HL-60/S4 (cell line): ENCODE results near the gene WFDC5.

Source experiments
- in situ Hi-C: fragments of 300-500 bp; cut with MboI; formaldehyde crosslinking; loops from 2 replicates; pipeline ENCODE4 v1.14.3; 2022; ENCODE audit warnings: low sequenced_read_pairs

The WFDC5 gene

DNA sequence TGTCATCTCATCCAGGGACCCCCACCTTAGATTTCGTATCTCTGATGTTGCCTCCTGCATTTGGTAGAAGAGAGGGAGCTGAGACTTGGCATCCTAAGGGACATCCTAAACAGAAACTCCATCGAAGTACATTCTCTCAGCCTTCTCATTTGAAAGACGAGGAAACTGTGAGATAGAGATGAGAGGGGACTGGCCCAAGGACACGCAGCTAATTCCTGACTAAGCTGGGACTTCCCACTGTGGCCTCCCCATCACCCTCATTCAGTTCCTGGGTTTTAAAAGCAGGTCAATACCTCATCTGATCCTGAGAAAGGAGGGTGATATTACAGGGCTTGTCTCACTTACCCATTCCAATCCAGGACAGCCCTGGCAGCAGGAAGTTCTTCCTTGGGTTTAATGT is 855 bp upstream of the WFDC5 start:
- in situ Hi-C loops, result no loop called here

DNA sequence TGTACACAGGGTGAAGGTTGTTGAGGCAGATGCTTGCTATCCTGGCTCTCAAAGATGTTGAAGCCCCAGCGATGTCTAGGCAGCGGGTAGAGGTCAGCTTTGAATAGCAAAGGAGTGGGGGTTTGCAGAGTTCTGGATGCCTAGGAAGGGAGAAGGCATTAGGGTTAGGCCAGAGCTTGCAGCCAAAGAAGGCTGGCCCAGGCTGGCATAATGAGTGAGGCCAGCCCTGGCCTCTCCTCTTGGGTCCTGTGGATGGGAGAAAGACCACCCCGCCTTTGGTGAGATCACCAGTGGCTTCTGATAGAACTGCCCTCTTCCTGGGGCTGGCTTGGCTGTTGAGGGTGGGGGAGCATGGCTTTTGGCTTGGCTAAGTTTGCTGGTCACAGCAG is 406 bp upstream of the WFDC5 start:
- in situ Hi-C loops, result no loop called here

DNA sequence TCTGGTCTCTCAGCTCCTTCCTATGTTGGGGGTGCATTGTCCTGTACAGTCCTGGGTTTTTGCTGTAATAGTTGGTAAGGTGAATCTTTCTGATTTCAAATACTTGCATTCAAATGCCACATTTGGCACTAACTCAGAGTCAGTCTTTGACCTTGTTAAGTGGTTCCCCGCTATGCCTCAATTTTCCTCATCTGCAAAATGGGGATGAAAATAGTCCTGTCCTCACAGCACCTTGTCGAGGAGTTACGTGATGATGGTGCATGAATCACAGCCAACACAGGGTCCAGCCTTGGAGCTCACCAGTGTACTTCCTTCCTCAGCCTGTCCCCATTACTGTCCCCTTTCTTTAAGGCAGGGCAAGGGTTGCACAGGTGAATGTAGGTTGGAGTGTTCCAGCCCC is 1.1 kb downstream of the WFDC5 start:
- in situ Hi-C loops, result no loop called here

DNA sequence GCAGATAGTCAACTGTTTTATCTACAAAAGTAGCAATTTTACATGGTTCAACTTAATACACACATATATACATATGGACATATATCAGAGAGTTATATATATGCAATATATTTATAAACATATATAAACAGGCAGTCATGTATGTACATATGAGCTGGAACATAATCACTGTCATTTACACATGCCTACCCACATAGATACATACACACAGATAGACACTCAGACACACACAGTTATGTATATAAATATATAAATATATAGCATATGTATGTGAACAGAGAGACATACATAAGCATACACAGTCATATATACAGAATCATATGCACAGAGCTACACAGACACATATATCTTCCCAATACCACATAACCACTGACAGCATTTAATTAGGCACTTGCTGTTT is 2.2 kb downstream of the WFDC5 start:
- in situ Hi-C loops, result no loop called here

DNA sequence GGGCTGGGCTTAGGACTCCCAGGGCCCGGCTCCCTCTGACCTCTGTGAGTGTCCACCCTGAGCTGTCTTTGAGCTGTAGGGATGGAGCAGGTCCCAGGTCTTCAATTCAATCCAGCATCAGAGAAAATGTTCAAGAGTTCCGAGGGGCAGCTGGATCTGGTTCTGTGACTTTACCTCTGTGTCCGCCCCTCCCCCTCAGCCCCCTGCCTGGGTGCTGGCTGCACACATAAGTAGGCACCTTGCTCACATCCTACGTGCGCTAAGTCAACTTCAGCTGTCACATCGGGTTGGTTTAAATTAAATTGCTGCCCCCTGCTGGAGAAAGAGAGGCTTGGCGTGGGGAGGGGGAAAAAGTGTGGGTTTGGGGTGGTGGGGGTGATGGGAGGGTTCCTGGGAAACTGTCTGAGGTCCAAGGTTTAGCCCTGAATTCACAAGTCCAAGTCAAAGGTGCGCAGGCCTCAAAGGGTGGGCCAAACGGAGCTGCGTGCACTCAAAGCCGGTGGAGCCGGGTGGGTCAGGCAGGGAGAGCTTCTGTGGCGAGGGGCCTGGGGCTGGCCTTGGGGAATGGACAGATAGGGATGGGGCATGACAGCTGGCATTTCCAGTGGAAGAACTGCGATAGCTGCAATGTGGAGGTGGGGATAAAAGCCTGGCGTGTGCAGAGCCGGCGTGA is 3.0 kb downstream of the WFDC5 start:
- in situ Hi-C loops, result no loop called here

DNA sequence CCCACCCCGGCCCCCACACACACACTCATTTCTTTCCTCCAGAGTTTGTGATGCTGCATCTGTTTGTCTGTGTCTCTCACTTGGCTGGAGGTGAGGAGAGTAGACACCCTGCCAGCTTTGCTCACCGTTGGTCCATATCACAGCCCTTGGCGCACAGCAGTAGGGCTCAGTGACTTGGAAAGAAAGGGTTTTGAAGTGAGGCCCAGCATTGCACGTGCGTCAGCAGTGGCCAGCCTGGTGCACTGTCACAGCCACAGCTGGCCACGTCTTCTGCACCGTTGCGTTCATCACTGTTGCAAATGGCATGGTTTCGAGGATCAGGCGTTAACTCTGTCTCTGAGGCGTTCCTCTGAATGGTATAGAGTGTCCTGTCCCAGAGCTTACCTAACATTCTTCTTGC is 3.7 kb downstream of the WFDC5 start:
- in situ Hi-C loops, result no loop called here

DNA sequence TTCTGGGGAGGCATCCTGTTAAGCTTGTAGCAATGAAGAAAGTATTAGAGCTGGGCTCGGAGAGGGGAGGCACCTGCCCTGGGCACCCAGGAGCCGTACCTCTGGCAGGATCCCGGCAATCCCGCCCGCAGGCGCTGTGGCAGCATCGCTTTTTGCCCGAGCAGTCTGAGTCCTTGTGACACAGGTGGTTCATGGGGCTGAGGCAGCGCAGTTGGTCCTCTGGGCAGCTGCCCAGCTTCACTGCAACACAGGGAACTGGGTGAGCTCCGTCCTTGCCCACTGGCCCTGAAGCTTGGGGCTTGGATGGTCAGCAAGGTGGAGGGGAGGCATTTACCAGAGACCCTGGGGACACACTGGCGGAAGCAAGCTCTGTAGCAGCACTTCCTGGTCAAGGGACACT is 4.7 kb downstream of the WFDC5 start:
- in situ Hi-C loops, result no loop called here

DNA sequence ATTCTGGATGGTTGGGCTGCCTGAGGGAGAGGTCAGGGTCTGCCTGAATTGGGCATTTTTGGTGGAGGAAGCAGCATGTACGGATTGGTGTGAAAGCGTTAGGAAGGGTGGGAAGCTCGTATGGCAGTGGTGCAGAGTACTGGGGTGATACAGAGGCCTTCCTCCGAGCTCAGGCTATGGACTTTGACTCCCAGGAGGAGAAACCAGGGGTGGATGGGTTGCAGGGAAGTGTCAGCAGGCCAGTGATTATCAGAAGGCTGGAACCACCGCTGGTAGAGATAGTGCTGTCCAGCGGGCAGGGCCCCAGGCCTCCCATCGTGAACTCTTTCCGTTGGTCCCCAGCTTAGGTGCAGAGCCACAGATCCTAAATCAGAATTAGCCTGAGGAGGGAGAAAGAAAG is 5.3 kb downstream of the WFDC5 start:
- in situ Hi-C loops, result no loop called here

DNA sequence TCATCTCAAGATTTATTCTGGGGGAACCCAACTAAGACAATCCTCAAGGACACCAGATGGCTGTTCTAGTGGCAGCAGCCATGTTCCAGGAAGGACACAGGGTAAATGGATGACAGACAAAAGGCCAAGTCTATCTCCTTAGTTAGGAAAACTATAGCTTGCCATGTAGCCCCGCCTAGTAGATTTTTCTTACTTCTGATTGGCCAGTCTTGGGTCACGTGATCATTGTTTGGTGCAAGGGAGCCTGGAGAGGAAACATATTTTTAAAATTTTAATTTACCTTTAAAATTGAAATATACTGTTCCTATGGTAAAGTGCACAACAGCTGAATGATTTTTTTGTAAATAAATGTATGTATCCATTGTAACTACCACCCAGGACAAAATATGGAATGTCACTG is 9.7 kb downstream of the WFDC5 start:
- in situ Hi-C loops, result no loop called here

DNA sequence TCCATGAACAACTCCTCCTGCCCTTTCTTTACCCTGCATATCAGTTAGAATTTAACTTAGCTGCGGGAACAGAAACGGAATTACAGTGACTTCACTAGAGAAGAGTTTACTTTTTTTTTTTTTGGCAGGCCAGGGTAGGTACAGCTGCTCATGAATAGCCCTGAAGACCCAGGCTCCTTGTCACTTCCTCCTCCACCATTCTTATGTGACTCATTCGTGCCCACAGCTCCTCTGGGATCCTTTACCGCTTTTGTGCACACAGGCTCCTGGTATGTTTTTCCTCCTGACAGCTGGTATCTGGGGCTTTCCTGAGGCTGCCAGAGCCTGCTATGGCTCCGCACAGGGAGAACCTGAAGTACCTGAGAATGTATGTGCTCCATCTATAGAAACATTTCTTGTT is 10.2 kb downstream of the WFDC5 start:
- in situ Hi-C loops, result no loop called here

DNA sequence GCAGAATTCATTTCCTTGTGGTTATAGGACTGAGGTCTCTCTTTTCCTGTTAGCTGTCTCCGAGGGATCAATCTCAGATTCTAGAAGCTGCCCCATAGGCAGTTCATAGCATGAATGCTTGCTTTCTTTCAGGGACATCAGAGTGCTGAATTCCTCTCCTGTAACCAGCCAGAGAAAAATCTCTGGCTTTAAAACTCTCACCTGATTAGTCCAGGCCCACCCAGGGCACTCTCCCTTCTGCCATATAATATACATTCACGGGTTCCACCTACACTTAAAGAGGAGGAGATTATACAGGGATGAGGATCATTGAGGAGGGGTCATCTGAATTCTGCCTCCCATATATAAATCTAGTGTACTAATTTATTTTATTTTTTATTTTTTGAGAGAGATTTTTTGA is 11.9 kb downstream of the WFDC5 start:
- in situ Hi-C loops, result no loop called here

DNA sequence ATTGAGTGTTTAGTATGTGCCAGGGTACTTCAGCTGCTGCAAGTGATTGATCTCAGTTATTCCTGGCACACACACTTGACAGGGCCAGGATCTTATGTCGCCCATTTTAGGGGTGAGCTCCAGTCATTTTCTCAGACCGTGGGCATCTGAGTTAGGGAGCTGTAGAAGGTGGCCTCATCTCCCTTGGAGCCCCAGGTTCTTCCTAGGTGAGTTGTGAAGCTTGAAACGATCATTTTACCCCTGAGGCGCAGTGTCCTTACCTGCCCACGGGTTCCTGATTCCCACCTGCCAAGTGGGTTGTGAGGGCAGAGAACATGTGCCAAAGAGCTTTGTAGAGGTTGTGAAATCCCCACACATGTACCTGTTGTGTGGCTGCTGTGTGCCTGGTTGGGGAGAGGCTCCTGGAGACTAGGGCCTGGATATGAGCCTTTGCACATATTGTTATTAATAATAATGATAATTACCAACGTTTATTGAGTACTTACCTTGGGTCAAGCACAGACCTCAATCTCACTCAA is 13.6 kb downstream of the WFDC5 start:
- in situ Hi-C loops, result no loop called here

DNA sequence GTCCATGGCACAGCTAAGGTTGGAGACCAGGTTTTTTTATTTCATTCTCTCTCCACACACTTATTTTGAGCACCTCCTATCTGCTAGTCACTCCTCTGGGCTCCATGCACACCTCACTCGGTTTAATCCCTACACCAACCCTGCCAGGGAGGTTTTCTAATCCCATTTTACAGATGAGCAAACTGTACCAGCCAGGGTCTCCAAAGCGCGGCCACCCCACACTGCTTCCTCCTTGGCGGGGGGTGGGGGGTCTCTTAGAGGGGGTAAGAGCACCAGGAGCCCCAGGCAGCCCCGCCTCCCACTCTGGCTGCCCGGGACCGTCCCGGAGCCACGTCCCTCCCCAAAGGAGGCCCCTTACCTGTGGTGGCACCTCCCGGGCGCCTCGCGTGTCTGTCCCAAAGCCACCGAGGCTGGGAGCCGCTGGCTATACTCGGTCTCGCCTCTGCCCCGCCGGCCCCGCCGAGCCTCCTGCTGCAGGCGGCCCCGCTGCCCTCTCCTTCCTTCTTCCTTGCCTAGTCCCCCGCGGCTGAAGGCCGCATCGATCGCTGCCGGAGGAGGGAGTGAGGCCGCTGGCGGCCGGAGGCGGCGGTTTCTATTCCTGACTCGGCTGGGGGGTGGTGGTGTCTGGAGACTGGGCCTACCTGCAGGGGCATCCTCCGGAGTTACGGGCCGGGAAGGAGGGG is 14.3 kb downstream of the WFDC5 start, which contains the start of gene KCNS1:
Gene KCNS1, minus strand, starts transcription at position 565 of the 683 bp plus-strand sequence. CDS start 1,891 bp downstream, outside the sequence.
- in situ Hi-C loops, result no loop called here

DNA sequence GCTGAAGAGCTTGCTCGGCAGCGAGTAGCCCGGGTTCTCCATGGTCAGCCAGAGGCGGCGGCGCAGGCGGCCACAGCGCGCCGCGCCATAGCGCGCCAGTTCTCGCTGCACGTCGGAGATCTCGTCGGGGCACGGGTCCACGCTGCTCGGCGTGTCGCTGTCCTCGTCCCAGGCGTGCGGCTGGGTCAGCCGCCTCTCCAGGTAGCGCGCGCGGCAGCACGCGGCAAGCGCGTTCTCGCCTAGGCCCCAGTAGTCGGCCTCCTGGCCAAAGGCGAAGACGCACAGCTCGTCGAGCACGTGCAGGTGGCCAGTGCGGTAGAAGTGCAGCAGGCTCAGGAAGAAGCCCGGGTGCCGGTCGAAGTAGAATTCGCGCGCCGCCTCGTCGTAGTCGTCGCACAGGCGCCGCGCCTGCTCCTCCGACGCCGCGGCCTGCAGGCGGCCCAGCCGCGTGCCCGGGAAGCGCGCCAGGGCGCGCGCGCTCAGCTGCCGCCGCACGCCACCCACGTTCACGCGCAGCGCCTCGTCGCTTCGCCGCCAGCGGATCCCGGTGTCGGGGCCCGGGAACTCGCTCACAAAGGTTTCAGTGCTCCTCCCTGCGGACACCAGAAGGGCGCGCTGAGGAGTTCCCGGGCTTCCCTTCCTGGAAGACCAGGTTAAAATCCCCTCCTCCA is 16.7 kb downstream of the WFDC5 start:
- in situ Hi-C loops, result no loop called here

DNA sequence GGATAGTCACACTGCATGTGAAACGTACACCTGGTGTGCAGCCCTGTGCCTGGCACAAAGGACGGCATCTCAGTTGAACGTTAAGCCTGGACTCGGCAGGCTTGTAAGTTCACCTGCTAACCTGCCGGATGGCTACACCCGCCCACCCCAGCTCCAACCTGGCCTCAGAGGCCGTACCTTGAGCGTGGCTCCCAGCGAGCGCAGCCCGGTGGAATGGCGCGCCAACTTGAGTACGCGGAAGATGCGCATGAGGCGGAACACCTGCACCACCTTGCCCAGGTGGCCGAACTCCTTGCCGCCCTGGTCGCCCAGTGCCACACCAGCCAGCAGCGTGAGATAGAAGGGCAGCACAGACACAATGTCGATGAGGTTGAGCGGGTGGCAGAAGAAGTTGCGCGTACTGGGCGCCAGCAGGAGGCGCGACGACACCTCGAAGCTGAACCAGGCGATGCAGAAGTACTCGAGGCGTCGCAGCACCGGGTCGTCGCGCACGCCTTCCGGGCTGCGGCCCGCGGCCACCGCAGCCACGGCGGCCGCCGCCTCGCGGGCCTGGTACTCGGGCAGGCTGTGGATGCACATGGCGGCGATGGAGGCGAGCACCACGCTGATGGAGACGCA is 17.4 kb downstream of the WFDC5 start:
- in situ Hi-C loops, result no loop called here

DNA sequence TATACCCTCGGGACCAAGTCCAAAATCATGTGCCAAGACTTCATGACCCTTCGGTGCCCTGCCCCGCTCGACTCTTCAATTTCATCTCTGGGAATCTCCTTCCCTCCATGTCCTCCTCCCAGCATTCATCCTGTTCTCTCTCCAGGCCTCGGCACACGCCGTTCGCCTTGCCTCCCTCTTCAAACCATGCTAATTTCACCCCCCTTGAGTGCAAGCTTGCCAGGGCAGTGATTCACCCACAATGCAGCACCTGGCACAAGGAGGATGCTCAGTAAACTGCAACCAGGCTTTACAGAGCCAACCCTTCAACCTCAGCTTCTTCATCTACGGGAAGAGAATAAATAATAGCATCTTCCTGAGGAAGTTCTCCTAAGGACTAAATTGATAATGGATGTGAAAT is 18.2 kb downstream of the WFDC5 start:
- in situ Hi-C loops, result no loop called here

DNA sequence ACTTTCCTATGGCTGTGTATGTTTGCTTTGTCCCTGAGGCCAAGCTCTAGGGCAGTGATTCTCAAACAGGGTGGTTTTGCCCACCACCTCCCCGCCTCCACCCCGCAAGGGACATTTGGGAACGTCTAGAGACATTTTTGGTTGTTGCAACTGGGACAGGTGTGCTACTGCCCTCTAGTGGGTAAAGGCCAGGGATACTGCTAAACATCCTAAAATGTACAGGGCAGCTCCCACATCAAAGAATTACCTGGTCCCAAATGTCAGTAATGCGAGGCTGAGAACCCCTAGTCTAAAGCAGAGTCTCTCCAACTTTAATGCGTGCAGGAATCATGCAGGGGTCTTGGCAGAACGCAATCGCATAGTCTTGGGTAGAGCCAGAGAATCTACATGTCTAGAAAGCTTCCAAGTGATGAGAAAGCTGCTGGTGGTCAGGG is 19.2 kb downstream of the WFDC5 start:
- in situ Hi-C loops, result no loop called here

DNA sequence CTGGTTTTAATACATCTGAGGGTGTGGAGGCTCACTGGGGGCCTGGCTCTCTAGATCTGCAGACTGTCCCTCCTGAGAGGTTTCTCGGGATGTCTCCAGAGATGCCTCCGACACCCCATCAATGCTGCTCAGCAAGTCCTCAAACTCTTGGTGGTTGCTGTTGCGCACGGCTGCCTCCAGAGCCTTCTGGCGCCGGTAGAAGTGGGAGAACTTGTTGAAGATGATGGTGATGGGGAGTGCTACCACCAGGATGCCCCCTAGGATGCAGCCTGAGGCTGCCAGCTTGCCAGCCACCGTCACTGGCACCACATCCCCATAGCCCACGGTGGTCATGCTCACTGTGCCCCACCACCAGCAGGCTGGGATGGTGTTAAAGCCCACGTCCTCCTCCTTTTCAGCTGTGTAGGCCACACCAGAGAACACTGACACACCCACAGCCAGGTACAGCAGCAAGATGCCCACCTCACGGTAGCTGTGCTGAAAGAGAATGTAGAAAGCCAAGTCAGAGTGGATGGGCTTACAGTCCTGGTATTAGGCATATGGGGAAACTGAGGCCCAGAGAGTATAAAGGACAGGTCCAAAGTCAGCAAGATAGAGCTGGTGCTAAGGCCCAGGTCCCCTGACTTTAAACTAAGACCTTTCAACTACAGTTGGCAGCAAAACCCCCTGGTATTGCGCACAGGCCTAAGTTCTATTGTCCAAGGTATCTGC is 20.0 kb downstream of the WFDC5 start:
- in situ Hi-C loops, result no loop called here

DNA sequence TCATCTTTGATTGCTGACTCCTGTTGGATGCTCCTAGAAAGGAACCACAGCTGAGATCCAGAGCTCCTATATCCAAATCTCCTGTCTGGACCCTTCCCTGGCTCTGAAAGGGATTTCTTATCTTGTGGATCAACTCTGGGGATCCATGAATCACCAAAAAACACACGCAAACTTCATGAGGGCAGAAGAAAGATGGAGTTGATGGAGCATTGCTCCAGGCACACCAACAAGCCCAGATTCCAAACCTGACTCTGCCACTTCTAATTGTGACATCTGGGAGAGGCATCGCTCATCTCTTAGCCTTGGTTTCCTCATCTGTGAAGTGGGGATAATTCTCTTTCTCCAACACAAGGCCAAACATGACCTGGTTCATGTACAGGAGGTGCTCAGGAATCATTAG is 20.8 kb downstream of the WFDC5 start:
- in situ Hi-C loops, result no loop called here

DNA sequence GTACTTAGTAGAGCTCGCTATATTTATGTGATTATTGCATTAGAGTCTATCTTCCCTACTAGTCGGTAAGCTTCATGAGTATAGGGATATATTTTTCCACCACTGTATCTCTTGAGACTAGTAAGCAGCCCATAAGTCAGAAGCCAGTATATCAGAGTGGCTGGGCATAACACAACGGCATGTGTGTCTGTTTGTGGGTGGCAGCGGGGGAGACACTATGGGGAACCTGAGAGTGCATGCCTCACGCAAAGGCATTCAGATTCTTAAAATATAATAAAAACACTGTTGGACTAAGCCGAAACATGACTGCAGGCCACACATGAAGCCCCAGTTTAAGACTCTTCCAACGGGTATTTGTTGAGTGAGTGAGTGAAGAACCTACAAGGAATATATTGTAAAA is 22.1 kb downstream of the WFDC5 start:
- in situ Hi-C loops, result no loop called here

DNA sequence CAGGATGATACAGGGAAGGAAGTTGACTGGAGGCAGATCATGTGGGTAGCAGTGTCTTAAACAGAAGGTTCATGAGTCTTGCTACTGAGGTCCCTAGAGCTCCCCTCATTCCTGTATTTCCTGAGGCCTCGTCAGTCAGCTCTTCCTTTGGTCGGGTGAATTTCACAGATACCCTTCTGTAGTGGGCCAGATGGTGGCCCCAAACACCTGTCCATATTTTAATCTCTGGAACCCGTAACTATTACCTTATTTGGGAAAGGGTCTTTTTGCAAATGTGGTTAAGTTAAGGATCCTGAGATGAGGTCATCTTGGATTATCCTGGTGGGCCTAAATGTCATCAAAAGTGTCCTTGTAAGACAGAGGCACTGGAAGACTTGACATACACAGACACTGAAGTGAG is 23.6 kb downstream of the WFDC5 start:
- in situ Hi-C loops, result no loop called here
